Measurements from ENCODE around the gene ERC1. TPM values are rescaled to one million over a fixed set of nuclear protein-coding genes. Genes with fewer than 3 reads are reported as not detected.

ERC1 gene
- total RNA-seq, 2 experiments from 2014 or later: 21.7 to 27.0 TPM

GRCh38 chr12:946631-947030, 44.4 kb upstream of the ERC1 start:
- Mint-ChIP-seq H3K36me3 (ENCODE audit: low read depth) (peaks cover 32% of the 10 kb centered on the region), H3K4me1 (ENCODE audit: low read depth) (peaks cover 37% of the 10 kb centered on the region), H3K4me3 (peak overlapping the region; percentile 18), H3K27me3 (no peaks in the 10 kb centered on the region), H3K27ac (peak overlapping the region; percentile 53), H3K9me3 (peaks cover 1% of the 10 kb centered on the region)
- DNase-seq (no peak), ATAC-seq (no peak)
- no peak for TF ChIP-seq CTCF (IDR thresholded peaks at IDR 0.05)
- POLR2A ChIA-PET: interaction anchor here (0.6 to 1.0 kb wide), 3 partner anchors 40 to 646 kb away, joined by 3 read pairs; no protein-coding TSS in a partner anchor
- intact Hi-C loops (cut with micrococcal nuclease): loop anchor here (10.0 kb wide), 1 partner anchor 382 kb away; no protein-coding TSS in a partner anchor
- CTCF ChIA-PET: interaction anchor here (0.7 to 1.9 kb wide), 4 partner anchors 38 to 370 kb away, joined by 3 to 6 read pairs (median 4); no protein-coding TSS in a partner anchor

DNA sequence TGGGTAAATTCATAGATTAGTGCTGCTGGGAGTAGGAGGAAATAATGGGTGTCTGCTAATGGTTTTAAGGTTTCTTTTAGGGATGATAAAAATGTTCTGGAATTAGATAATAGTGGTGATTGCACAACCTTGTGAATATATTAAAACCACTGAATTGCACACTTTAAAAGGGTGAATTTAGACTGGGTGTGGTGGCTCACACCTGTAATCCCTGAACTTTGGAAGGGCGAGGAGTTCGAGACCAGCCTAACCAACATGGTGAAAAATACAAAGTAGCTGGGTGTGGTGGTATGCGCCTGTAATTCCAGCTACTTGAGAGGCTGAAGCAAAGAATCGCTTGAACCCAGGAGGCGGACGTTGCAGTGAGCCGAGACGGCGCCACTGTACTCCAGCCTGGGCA, 42.8 kb upstream of the ERC1 start:
- Mint-ChIP-seq H3K27ac (peak overlapping the region; percentile 39), H3K9me3 (peaks cover 1% of the 10 kb centered on the region), H3K4me1 (ENCODE audit: low read depth) (peaks cover 31% of the 10 kb centered on the region), H3K4me3 (peak overlapping the region; percentile 98), H3K27me3 (no peaks in the 10 kb centered on the region), H3K36me3 (ENCODE audit: low read depth) (peaks cover 26% of the 10 kb centered on the region)
- no peak for TF ChIP-seq CTCF (IDR thresholded peaks at IDR 0.05)
- ChIA-PET POLR2A (interaction anchor here (0.6 to 1.5 kb wide), 3 partner anchors 37 to 348 kb away, joined by 3 to 4 read pairs (median 3); no protein-coding TSS in a partner anchor), CTCF (interaction anchor here (0.6 to 1.6 kb wide), 7 partner anchors 9 to 384 kb away, joined by 3 to 16 read pairs (median 6); partner anchors contain the start of gene ERC1)
- ATAC-seq (no peak), DNase-seq (no peak)
- intact Hi-C loops (cut with micrococcal nuclease): loop anchor here (10.0 kb wide), 1 partner anchor 383 kb away; no protein-coding TSS in a partner anchor

DNA sequence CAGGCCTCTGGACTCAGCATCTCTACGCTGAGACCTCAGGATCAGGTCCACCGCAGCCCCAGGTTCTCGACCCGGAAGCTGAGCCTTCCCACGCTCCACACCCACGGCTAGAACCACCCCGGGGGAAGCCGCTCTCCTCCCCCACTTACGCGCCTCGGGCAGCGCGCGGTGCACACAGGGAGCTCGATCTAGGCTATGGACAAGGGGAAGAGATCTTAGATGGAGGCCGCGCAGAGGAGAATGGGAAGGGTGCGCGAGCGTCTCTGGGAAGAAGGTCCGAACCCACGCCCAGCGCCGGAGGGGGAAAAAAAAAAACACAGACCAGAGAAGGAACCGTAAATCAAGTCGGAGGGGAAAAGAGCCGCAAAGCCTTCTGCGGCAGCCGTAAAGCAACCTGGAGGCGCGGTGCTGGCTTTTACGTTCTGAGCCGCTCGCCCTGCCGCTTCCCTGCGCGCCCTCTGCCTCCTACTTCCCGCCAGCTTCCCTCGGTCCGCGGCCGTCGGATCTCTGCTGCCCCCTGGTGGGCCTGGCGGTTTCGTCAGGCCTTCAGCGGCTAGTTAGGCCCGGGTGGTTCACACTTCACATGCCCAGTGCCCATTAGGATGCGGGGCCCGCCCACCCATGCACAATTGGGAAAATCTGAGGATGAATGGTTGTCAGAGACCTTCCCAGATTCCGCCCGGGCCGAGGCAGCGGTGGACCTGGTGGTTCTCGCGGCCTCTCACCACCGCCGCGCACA, 41.4 kb upstream of the ERC1 start, which contains the start of gene RAD52:
Gene RAD52 (minus strand): TSS at position 242 of the 739 bp plus-strand sequence. CDS start 16,636 bp downstream, outside the sequence.
- Mint-ChIP-seq H3K4me1 (ENCODE audit: low read depth) (peaks cover 23% of the 10 kb centered on the region), H3K36me3 (ENCODE audit: low read depth) (peaks cover 15% of the 10 kb centered on the region), H3K27ac (peak within 1 kb of the TSS; percentile 96), H3K4me3 (peak within 1 kb of the TSS; percentile 98), H3K9me3 (peaks cover 1% of the 10 kb centered on the region), H3K27me3 (no peaks in the 10 kb centered on the region)
- CTCF ChIA-PET: interaction anchor here (0.6 to 1.6 kb wide), 30 partner anchors 9 to 507 kb away, joined by 3 to 16 read pairs (median 4); partner anchors contain the start of gene ERC1
- ATAC-seq (peak; percentile 87), DNase-seq (peak; percentile 99)
- POLR2A ChIA-PET: interaction anchor here (0.6 to 1.6 kb wide), 17 partner anchors 10 to 564 kb away, joined by 3 to 6 read pairs (median 3); partner anchors contain the start of gene ERC1
- TF ChIP-seq CTCF (IDR thresholded peaks at IDR 0.05): peak; percentile 95
- intact Hi-C loops (cut with micrococcal nuclease): loop anchor here (10.0 kb wide), 1 partner anchor 385 kb away; no protein-coding TSS in a partner anchor

- Mint-ChIP-seq H3K27ac (no peak overlapping the region), H3K36me3 (ENCODE audit: low read depth) (peaks cover 15% of the 10 kb centered on the region), H3K9me3 (peaks cover 1% of the 10 kb centered on the region), H3K4me3 (no peak overlapping the region), H3K27me3 (no peaks in the 10 kb centered on the region), H3K4me1 (ENCODE audit: low read depth) (peaks cover 16% of the 10 kb centered on the region)
- intact Hi-C loops (cut with micrococcal nuclease): no loop called here
- ChIA-PET POLR2A (no interaction called here), CTCF (interaction anchor here (0.8 to 1.8 kb wide), 6 partner anchors 39 to 382 kb away, joined by 3 to 5 read pairs (median 3); no protein-coding TSS in a partner anchor)
- no peak for ATAC-seq
- no peak for TF ChIP-seq CTCF (IDR thresholded peaks at IDR 0.05)
- no peak for DNase-seq
Observed at GRCh38 chr12:951176-951575, 39.8 kb upstream of the ERC1 start.

Data from activated CD8-positive, alpha-beta T cell treated with anti-CD3 and anti-CD28 coated beads for 36 hours (primary cell).